Bone marrow (tissue), 2 donors: ENCODE data around the gene BTNL8.

Source experiments
- DNase-seq, 2 donors: peaks; one replicate each; lab custom pipeline; 2025; lab: John Stamatoyannopoulos, UW

Gene BTNL8

GRCh38 chr5:180898621-180899246, at the start of gene BTNL8:
Gene BTNL8, plus strand, starts transcription at chr5:180899159. Its CDS starts 152 bp downstream, at chr5:180899311.
- no peak for DNase-seq

GRCh38 chr5:180849827-180850226, 49.1 kb upstream of the BTNL8 start:
- no peak for DNase-seq

- DNase-seq, result no peak
These were observed 48.4 kb upstream of the BTNL8 start for GRCh38 chr5:180850434-180851078.

- no peak for DNase-seq
These were observed 46.5 kb upstream of the BTNL8 start for GRCh38 chr5:180852495-180852894.

- no peak for DNase-seq
These were observed 45.7 kb upstream of the BTNL8 start for GRCh38 chr5:180853121-180853847.

GRCh38 chr5:180853848-180854176, 45.1 kb upstream of the BTNL8 start:
- no peak for DNase-seq

- DNase-seq, result no peak
These were observed 40.4 kb upstream of the BTNL8 start for GRCh38 chr5:180858586-180858985.

- peak in 1 of 2 donors; percentile 37 for DNase-seq
These were observed 38.6 kb upstream of the BTNL8 start for GRCh38 chr5:180860273-180860886.

GRCh38 chr5:180860887-180861822, 37.8 kb upstream of the BTNL8 start, which contains the start of gene ZFP62:
Gene ZFP62, minus strand, starts transcription at chr5:180861276. Its CDS starts 57 bp downstream, at chr5:180861219.
- DNase-seq, result peak; percentile 67 to 73

- DNase-seq, result no peak
These were observed 36.3 kb upstream of the BTNL8 start for GRCh38 chr5:180862645-180863044.

- no peak for DNase-seq
These were observed 32.8 kb upstream of the BTNL8 start for GRCh38 chr5:180865981-180866695.

GRCh38 chr5:180866985-180867384, 32.0 kb upstream of the BTNL8 start:
- DNase-seq, result no peak

GRCh38 chr5:180868960-180869359, 30.0 kb upstream of the BTNL8 start:
- DNase-seq, result peak; percentile 32 to 34

- no peak for DNase-seq
These were observed 29.4 kb upstream of the BTNL8 start for GRCh38 chr5:180869587-180869986.

GRCh38 chr5:180870276-180871068, 28.5 kb upstream of the BTNL8 start:
- DNase-seq, result no peak

GRCh38 chr5:180872419-180872818, 26.5 kb upstream of the BTNL8 start:
- no peak for DNase-seq

- DNase-seq, result peak; percentile 24 to 56
These were observed 25.1 kb upstream of the BTNL8 start for GRCh38 chr5:180873615-180874520.

- no peak for DNase-seq
These were observed 24.0 kb upstream of the BTNL8 start for GRCh38 chr5:180874804-180875582.
